HepG2 (cell line): ENCODE measurements around the gene TRAPPC12. TPM values are rescaled to one million over a fixed set of nuclear protein-coding genes. Genes with fewer than 3 reads are reported as not detected.

Source experiments
- ATAC-seq: fragments of 200-7000 bp; cut with Tn5 transposase; 3 replicates; pipeline ENCODE4 v1.9.1; 2020; ENCODE audit warnings: mild to moderate bottlenecking, moderate library complexity
- BruUV-seq: library from RNA; stranded (reverse); fragments of 400-500 nt; replicated peaks from 2 replicates; lab custom pipeline; 2021; lab: Mats Ljungman, UMichigan
- CTCF ChIA-PET: fragments of 300-600 bp; formaldehyde crosslinking; extraction: SDS; loops from one replicate; lab custom pipeline; 2021; ENCODE audit warnings: low total read pairs, inconsistent platforms, low intra/inter-chr PET ratio; lab: Yijun Ruan, JAX
- POLR2A ChIA-PET: fragments of 350-600 bp; sonication (Branson Sonifier 250); formaldehyde crosslinking; loops from one replicate; lab custom pipeline; 2020; ENCODE audit warnings: antibody characterized with exemption, inconsistent platforms; lab: Yijun Ruan, JAX
- DNase-seq: peaks from one replicate; pipeline ENCODE4 v3.0.0-alpha.2; 2015; ENCODE audit warnings: low spot score
- FAIRE-seq: peaks from 3 replicates; lab custom pipeline; 2011; peaks lifted over from hg19 to GRCh38; lab: Jason Lieb, UNC
- H2AFZ ChIP-seq: one replicate; pipeline ENCODE4 v1.6.1; 2011; ENCODE audit warnings: low read length, inconsistent platforms
- H3K27ac ChIP-seq: fragments of 300-600 bp; 3 replicates; pipeline ENCODE4 v1.8.0; 2011; ENCODE audit warnings: mixed run types, mild to moderate bottlenecking, mixed read lengths, low read length, inconsistent platforms; ENCODE audit not compliant: insufficient read depth; ENCODE audit errors: extremely low read length
- H3K27me3 ChIP-seq, 2 experiments: fragments of 200-600 bp in 1 of 2; 2 replicates in 1 of 2; 3 replicates in 1 of 2; pipeline versions ENCODE4 v1.6.0 to v1.8.0; 2011; ENCODE audit warnings: low read length in 2 of 2, mild to moderate bottlenecking in 2 of 2, moderate library complexity in 2 of 2, inconsistent platforms in 1 of 2; ENCODE audit not compliant: insufficient read depth in 2 of 2, control insufficient read depth in 1 of 2
- H3K36me3 ChIP-seq, 2 experiments: fragments of 200-600 bp in 1 of 2; replicated peaks in 1 of 2; 2 replicates in 1 of 2; 3 replicates in 1 of 2; pipeline versions ENCODE4 v1.5.1 to v1.8.0; 2011; ENCODE audit warnings: low read length in 2 of 2, inconsistent platforms in 1 of 2; ENCODE audit not compliant: insufficient read depth in 2 of 2, control insufficient read depth in 1 of 2
- H3K4me1 ChIP-seq: 2 replicates; pipeline ENCODE4 v1.5.1; 2012; ENCODE audit warnings: low read length, inconsistent platforms; ENCODE audit not compliant: insufficient read depth
- H3K4me2 ChIP-seq: 2 replicates; pipeline ENCODE4 v1.6.0; 2011; ENCODE audit warnings: low read depth, low read length, inconsistent platforms
- H3K4me3 ChIP-seq, 3 experiments: fragments of 200-600 bp in 1 of 3; sonication (generic), shearing (Covaris generic) in 1 of 3; replicated peaks in 1 of 3; 2 replicates each; pipeline ENCODE4 v1.5.1; 2011 to 2016; ENCODE audit warnings: low read length in 3 of 3, inconsistent platforms in 2 of 3, low read depth in 2 of 3, mild to moderate bottlenecking in 2 of 3, control low read depth in 1 of 3, mixed read lengths in 1 of 3; ENCODE audit not compliant: insufficient read depth in 1 of 3
- H3K79me2 ChIP-seq: one replicate; pipeline ENCODE4 v1.6.1; 2011; ENCODE audit warnings: low read length, inconsistent platforms; ENCODE audit not compliant: insufficient read depth
- H3K9ac ChIP-seq: 2 replicates; pipeline ENCODE4 v1.6.0; 2011; ENCODE audit warnings: mild to moderate bottlenecking, low read depth, low read length, inconsistent platforms; ENCODE audit not compliant: insufficient read depth
- H3K9me3 ChIP-seq: 2 replicates; pipeline ENCODE4 v1.5.1; 2012; ENCODE audit warnings: mild to moderate bottlenecking, low read length
- H4K20me1 ChIP-seq: 2 replicates; pipeline ENCODE4 v1.6.0; 2011; ENCODE audit warnings: inconsistent platforms, mild to moderate bottlenecking, low read length, moderate library complexity; ENCODE audit not compliant: insufficient read depth
- ATF7 ChIP-seq, 2 experiments: fragments of 450-650 bp in 1 of 2; sonication (generic) in 1 of 2; formaldehyde crosslinking in 1 of 2; IDR thresholded peaks; 2 replicates each; pipeline versions ENCODE4 v1.4.0 to v1.6.1; 2016 to 2020; ENCODE audit warnings: antibody characterized with exemption in 1 of 2, mild to moderate bottlenecking in 1 of 2, missing genetic modification reagents in 1 of 2
- HDAC2 ChIP-seq: sonication (generic); formaldehyde crosslinking; IDR thresholded peaks from 2 replicates; pipeline ENCODE4 v1.4.0; 2020; ENCODE audit warnings: missing genetic modification reagents
- NFYC ChIP-seq: IDR thresholded peaks from 2 replicates; pipeline ENCODE4 v1.6.1; 2016; ENCODE audit warnings: missing genetic modification reagents, missing compliant biosample characterization
- NR2F2 ChIP-seq: IDR thresholded peaks from 2 replicates; pipeline ENCODE4 v1.6.1; 2012; ENCODE audit warnings: low read depth, inconsistent platforms, borderline replicate concordance
- POLR2AphosphoS5 ChIP-seq: IDR thresholded peaks from 2 replicates; pipeline ENCODE4 v1.6.1; 2012; ENCODE audit warnings: low read depth, low read length
- RARG ChIP-seq: sonication (generic); formaldehyde crosslinking; IDR thresholded peaks from 2 replicates; pipeline ENCODE4 v1.4.0; 2020; ENCODE audit warnings: low read depth, mild to moderate bottlenecking, missing genetic modification reagents
- TBL1XR1 ChIP-seq: fragments of 150-350 bp; IDR thresholded peaks from 2 replicates; pipeline ENCODE4 v1.6.1; 2014; ENCODE audit warnings: borderline replicate concordance, low read length; ENCODE audit not compliant: partially characterized antibody
- WGBS: methylation state at CpG from one replicate; pipeline ENCODE4 v1.1.6; 2017; ENCODE audit warnings: low lambda C conversion rate; 5-methylcytosine and 5-hydroxymethylcytosine counted together
- in situ Hi-C: cut with HindIII; loops from 2 replicates; pipeline ENCODE4 v1.10.0; 2017; ENCODE audit warnings: low pct_unique_long_range_greater_than_20kb; ENCODE audit not compliant: extremely low pct_ligation_motif_present
- intact Hi-C: fragments of 100-400 bp; cut with micrococcal nuclease; formaldehyde crosslinking; loops from one replicate; pipeline ENCODE4 v1.10.0; 2022; ENCODE audit not compliant: unreplicated experiment
- polyA plus RNA-seq, 8 experiments: library from polyadenylated mRNA; depleted of rRNA in 3 of 8; stranded (reverse) in 7 of 8; unstranded in 1 of 8; fragments of >200 nt; fragmentation: Illumina TruSeq in 4 of 8; extraction: Trizol in 4 of 8; gene quantifications; 2 replicates each; pipeline versions ENCODE4 v1.2.1 to v1.2.3, GENCODE V29; 2011 to 2016; ENCODE audit warnings: low read depth in 4 of 8, missing spikeins in 1 of 8, mixed read lengths in 1 of 8; ENCODE audit not compliant: insufficient read depth in 1 of 8
- total RNA-seq, 5 experiments: library from RNA; depleted of rRNA; stranded (reverse); fragments of >200 nt; fragmentation: Illumina TruSeq; extraction: Trizol; gene quantifications; 2 replicates each; pipeline ENCODE4 v1.2.3, GENCODE V29; 2016; ENCODE audit warnings: low read depth in 1 of 5
- TF ChIP-seq, protein P1 (sequence below): sonication (generic); formaldehyde crosslinking; IDR thresholded peaks from 2 replicates; pipeline ENCODE4 v1.4.0; 2020; ENCODE audit warnings: missing genetic modification reagents, borderline replicate concordance
- TF ChIP-seq, protein P2 (sequence below): sonication (generic); formaldehyde crosslinking; IDR thresholded peaks from 2 replicates; pipeline ENCODE4 v1.5.0; 2020; ENCODE audit warnings: missing genetic modification reagents
- TF ChIP-seq, protein P3 (sequence below): sonication (generic); formaldehyde crosslinking; IDR thresholded peaks from 2 replicates; pipeline ENCODE4 v1.4.0; 2020; ENCODE audit warnings: missing genetic modification reagents
- TF ChIP-seq, protein P4 (sequence below): sonication (generic); formaldehyde crosslinking; IDR thresholded peaks from 2 replicates; pipeline ENCODE4 v1.8.1; 2023; ENCODE audit warnings: mild to moderate bottlenecking, moderate library complexity, missing genetic modification reagents
- TF ChIP-seq, protein P5 (sequence below): sonication (generic); formaldehyde crosslinking; IDR thresholded peaks from 2 replicates; pipeline ENCODE4 v1.4.0; 2020; ENCODE audit warnings: mild to moderate bottlenecking, missing genetic modification reagents
- TF ChIP-seq, protein P6 (sequence below): sonication (generic); formaldehyde crosslinking; IDR thresholded peaks from 2 replicates; pipeline ENCODE4 v1.8.0; 2022; ENCODE audit warnings: mild to moderate bottlenecking, missing genetic modification reagents, moderate library complexity

Gene TRAPPC12
- total and polyA plus RNA-seq, 2 of the 13 experiments (the other 11 are each of a cell fraction or from before 2014, with no cell fraction given): 46.4 to 97.7 TPM

DNA sequence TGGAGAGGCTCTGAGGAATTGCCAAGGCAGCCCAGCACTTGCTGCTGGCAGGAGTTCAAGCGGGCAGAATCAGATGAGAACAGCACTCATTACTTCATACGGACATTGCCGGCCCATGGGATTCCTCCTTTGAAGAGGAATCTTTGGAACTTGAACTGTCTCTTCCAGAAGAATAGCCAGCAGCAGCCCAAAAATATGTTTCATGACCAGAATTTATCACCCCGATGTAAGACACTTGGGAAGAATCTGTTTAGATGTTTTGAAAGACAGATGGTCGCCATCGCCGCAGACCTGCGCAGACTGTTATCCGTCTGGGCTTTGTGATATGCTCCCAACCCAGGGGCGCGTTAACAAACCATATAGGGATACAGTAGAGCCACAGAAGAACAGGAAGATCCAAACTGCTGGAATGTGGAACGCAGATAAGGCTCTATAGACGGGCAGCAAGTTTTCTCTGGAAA, 143.5 kb downstream of the TRAPPC12 start (continued):
- TF ChIP-seq, protein P1, sequence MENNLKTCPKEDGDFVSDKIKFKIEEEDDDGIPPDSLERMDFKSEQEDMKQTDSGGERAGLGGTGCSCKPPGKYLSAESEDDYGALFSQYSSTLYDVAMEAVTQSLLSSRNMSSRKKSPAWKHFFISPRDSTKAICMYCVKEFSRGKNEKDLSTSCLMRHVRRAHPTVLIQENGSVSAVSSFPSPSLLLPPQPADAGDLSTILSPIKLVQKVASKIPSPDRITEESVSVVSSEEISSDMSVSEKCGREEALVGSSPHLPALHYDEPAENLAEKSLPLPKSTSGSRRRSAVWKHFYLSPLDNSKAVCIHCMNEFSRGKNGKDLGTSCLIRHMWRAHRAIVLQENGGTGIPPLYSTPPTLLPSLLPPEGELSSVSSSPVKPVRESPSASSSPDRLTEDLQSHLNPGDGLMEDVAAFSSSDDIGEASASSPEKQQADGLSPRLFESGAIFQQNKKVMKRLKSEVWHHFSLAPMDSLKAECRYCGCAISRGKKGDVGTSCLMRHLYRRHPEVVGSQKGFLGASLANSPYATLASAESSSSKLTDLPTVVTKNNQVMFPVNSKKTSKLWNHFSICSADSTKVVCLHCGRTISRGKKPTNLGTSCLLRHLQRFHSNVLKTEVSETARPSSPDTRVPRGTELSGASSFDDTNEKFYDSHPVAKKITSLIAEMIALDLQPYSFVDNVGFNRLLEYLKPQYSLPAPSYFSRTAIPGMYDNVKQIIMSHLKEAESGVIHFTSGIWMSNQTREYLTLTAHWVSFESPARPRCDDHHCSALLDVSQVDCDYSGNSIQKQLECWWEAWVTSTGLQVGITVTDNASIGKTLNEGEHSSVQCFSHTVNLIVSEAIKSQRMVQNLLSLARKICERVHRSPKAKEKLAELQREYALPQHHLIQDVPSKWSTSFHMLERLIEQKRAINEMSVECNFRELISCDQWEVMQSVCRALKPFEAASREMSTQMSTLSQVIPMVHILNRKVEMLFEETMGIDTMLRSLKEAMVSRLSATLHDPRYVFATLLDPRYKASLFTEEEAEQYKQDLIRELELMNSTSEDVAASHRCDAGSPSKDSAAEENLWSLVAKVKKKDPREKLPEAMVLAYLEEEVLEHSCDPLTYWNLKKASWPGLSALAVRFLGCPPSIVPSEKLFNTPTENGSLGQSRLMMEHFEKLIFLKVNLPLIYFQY (CRISPR knock-in tag): 0 out of 2 replicates have a peak, but pooled peaks have one; percentile 21

DNA sequence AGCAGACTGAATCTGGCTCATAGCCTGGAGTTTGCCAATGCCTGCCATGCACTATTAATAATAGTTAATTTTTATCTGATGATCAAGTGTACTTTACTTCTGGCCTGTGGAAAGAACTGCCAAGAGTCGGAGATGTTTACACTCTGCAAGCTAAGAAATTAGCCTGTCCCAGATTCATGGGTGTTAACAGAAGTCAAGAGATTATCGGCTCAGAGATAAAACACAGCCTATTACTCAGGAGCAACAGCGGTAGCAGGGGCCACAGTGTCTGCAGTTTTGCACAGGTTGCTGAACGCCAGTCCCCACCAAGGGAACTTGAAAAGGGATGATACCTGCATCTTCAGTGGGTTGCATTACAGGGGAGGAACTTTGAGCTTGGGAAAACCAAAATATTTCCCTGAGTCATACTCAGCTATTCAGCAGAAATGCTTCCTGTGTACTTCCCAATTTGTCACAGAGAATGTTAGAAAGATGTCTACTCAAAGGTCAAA, 144.1 kb downstream of the TRAPPC12 start:
- 1% methylated on average over 4 of the region's 4 CpGs for WGBS
- CTCF ChIA-PET: no interaction called here
- BruUV-seq: no TSS peak
- Histone ChIP-seq H3K9ac (peak overlapping the region; percentile 42), H4K20me1 (no peaks in the 10 kb centered on the region), H3K36me3 (peaks cover 0 to 2% of the 10 kb centered on the region in 2 experiments; a peak in 1 of 5 replicates), H3K27ac (peak overlapping the region; percentile 30), H3K9me3 (no peaks in the 10 kb centered on the region), H3K27me3 (no peaks in the 10 kb centered on the region), H2AFZ (no peak overlapping the region), H3K4me2 (peak overlapping the region; percentile 80), H3K4me3 (peak overlapping the region; percentile 26 to 53 (median 44); a peak in 5 of 6 replicates), H3K4me1 (peaks cover 59% of the 10 kb centered on the region), H3K79me2 (peaks cover 9% of the 10 kb centered on the region)
- intact Hi-C loops (loop anchor here (1.0 to 5.0 kb wide), 2 partner anchors 13 to 146 kb away; partner anchors contain the start of genes EIPR1 and TRAPPC12), in situ Hi-C loops (no loop called here)
- POLR2A ChIA-PET: interaction anchor here (0.7 to 3.3 kb wide), 8 partner anchors 13 to 146 kb away, joined by 3 to 50 read pairs (median 4); partner anchors contain the start of genes EIPR1 and RNASEH1
- FAIRE-seq: peak; percentile 67
- peak; percentile 65 for DNase-seq
- ATAC-seq: peak; percentile 2
- TF ChIP-seq NR2F2 (no peak; the same call in 1 of the 2 replicates), RARG (CRISPR knock-in tag) (no peak), ATF7 (IDR thresholded peaks at IDR 0.05) (no peak), ATF7 (CRISPR knock-in tag; IDR thresholded peaks at IDR 0.05) (no peak), HDAC2 (no peak), NFYC (CRISPR knock-in tag) (no peak), POLR2AphosphoS5 (no peak), TBL1XR1 (no peak)
- TF ChIP-seq, protein P2, sequence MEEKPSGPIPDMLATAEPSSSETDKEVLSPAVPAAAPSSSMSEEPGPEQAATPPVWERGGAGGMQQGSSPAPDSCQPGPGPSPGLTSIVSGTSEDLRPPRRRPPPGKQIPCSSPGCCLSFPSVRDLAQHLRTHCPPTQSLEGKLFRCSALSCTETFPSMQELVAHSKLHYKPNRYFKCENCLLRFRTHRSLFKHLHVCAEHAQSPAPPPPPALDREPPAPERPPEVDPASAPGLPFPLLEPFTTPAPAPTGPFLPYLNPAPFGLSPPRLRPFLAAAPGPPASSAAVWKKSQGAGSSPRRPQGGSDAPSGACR (CRISPR knock-in tag): no peak
- TF ChIP-seq, protein P3, sequence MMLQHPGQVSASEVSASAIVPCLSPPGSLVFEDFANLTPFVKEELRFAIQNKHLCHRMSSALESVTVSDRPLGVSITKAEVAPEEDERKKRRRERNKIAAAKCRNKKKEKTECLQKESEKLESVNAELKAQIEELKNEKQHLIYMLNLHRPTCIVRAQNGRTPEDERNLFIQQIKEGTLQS (CRISPR knock-in tag): 0 out of 2 replicates have a peak, but pooled peaks have one; percentile 51
- TF ChIP-seq, protein P4, sequence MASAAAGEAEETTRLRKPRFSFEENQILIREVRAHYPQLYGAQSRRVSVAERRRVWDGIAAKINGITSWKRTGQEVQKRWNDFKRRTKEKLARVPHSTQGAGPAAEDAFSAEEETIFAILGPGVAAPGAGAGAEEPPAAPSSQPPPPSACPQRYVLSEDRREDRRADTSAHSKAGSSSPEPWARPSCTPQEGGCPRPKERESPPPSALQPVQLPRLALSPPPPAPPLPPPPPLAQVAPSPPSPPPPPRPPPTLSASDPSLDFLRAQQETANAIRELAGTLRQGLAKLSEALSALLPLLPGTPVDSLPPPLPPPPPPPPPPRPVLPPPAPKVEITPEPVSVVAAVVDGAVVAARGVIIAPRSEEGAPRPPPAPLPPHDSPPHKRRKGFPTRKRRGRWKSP (CRISPR knock-in tag): no peak
- TF ChIP-seq, protein P5, sequence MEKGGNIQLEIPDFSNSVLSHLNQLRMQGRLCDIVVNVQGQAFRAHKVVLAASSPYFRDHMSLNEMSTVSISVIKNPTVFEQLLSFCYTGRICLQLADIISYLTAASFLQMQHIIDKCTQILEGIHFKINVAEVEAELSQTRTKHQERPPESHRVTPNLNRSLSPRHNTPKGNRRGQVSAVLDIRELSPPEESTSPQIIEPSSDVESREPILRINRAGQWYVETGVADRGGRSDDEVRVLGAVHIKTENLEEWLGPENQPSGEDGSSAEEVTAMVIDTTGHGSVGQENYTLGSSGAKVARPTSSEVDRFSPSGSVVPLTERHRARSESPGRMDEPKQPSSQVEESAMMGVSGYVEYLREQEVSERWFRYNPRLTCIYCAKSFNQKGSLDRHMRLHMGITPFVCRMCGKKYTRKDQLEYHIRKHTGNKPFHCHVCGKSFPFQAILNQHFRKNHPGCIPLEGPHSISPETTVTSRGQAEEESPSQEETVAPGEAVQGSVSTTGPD (CRISPR knock-in tag): no peak
- TF ChIP-seq, protein P6, sequence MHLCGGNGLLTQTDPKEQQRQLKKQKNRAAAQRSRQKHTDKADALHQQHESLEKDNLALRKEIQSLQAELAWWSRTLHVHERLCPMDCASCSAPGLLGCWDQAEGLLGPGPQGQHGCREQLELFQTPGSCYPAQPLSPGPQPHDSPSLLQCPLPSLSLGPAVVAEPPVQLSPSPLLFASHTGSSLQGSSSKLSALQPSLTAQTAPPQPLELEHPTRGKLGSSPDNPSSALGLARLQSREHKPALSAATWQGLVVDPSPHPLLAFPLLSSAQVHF (CRISPR knock-in tag): no peak
